Sigmoid colon (tissue), 7 donors: ENCODE results near the gene CNBP. TPM values are rescaled to one million over a fixed set of nuclear protein-coding genes. Genes with fewer than 3 reads are reported as not detected.

Source experiments
- DNase-seq: peaks from one replicate; pipeline ENCODE4 v3.0.0-alpha.2; 2019
- H3K27ac ChIP-seq, 4 donors: fragments of 200-600 bp; sonication (generic); one replicate each; pipeline ENCODE4 v1.5.1; 2016 to 2019; ENCODE audit warnings: mild to moderate bottlenecking in 1 of 4
- H3K27me3 ChIP-seq, 3 donors: fragments of 200-600 bp; sonication (generic); one replicate each; pipeline ENCODE4 v1.5.1; 2019; ENCODE audit warnings: mild to moderate bottlenecking in 1 of 3
- H3K36me3 ChIP-seq, 4 donors: fragments of 200-600 bp; sonication (generic); one replicate each; pipeline ENCODE4 v1.5.1; 2016 to 2019
- H3K4me1 ChIP-seq, 4 donors: fragments of 200-600 bp; sonication (generic); one replicate each; pipeline ENCODE4 v1.5.1; 2017 to 2019
- H3K4me3 ChIP-seq, 4 donors: fragments of 200-600 bp; sonication (generic); one replicate each; pipeline ENCODE4 v1.5.1; 2017 to 2019; ENCODE audit warnings: mild to moderate bottlenecking in 2 of 4, moderate library complexity in 1 of 4
- H3K9me3 ChIP-seq, 4 donors: fragments of 200-600 bp in 3 of 4; sonication (generic) in 3 of 4; one replicate each; pipeline versions ENCODE4 v1.5.1 to v1.6.1; 2013 to 2019
- CTCF ChIP-seq, 4 experiments: fragments of 450-650 bp in 3 of 4; fragments of 200-600 bp in 1 of 4; IDR thresholded peaks; one replicate each; pipeline ENCODE4 v1.5.1; 2016 to 2019; ENCODE audit warnings: antibody characterized with exemption in 4 of 4, mild to moderate bottlenecking in 3 of 4, moderate library complexity in 2 of 4
- EP300 ChIP-seq, 4 donors: sonication (generic); formaldehyde crosslinking; IDR thresholded peaks; one replicate each; pipeline ENCODE4 v1.6.1; 2017; ENCODE audit warnings: antibody characterized with exemption in 4 of 4
- POLR2A ChIP-seq, 2 donors: fragments of 450-650 bp; IDR thresholded peaks; one replicate each; pipeline ENCODE4 v1.6.1; 2016; ENCODE audit warnings: antibody characterized with exemption in 2 of 2, mild to moderate bottlenecking in 2 of 2, moderate library complexity in 2 of 2
- POLR2AphosphoS5 ChIP-seq, 4 donors: sonication (generic); formaldehyde crosslinking; IDR thresholded peaks; one replicate each; pipeline ENCODE4 v1.6.1; 2017; ENCODE audit warnings: antibody characterized with exemption in 4 of 4
- WGBS, 2 donors: extraction: QIAGEN DNeasy Blood & Tissue Kit; methylation state at CpG; one replicate each; pipeline ENCODE4 v1.1.7; 2013; 5-methylcytosine and 5-hydroxymethylcytosine counted together
- intact Hi-C: fragments of 100-400 bp; cut with DNase I; formaldehyde crosslinking; loops from one replicate; pipeline ENCODE4 v1.15.1; 2023
- polyA plus RNA-seq, 3 donors: library from polyadenylated mRNA; stranded (reverse); fragments of 200-250 nt; gene quantifications; one replicate each; pipeline ENCODE4 v1.2.3, GENCODE V29; 2013
- total RNA-seq, 4 donors: library from RNA; depleted of rRNA; stranded (reverse); fragments of >200 nt; gene quantifications; one replicate each; pipeline ENCODE4 v1.1.0, GENCODE V29; 2016
- donor health status: healthy with polysubstance abuse.
- donor health status: Bipolar disorder and iron deficiency.
- donor health status: healthy.

CNBP gene
- total RNA-seq (100 to 1,000 TPM; 398 to 687 (median 623) TPM), polyA plus RNA-seq (100 to 1,000 TPM; 251 to 392 (median 343) TPM)

- Histone ChIP-seq H3K27me3 (no peaks in the 10 kb centered on the region), H3K36me3 (peaks cover 0 to 5% (median 4%) of the 10 kb centered on the region in 4 donors), H3K27ac (peak within 1 kb of the TSS; percentile 99), H3K9me3 (no peaks in the 10 kb centered on the region), H3K4me3 (peak within 1 kb of the TSS; percentile 82 to 97 (median 92)), H3K4me1 (peaks cover 0 to 58% (median 46%) of the 10 kb centered on the region in 4 donors)
- DNase-seq = peak; percentile 96
- WGBS, 2 donors = 0% methylated on average over 83 of the region's 83 CpGs
- TF ChIP-seq EP300 (IDR thresholded peaks at IDR 0.05) = peak in 1 of 4 donors; percentile 9
- TF ChIP-seq CTCF (IDR thresholded peaks at IDR 0.05) = no peak
- TF ChIP-seq POLR2AphosphoS5 (IDR thresholded peaks at IDR 0.05) = peak; percentile 99 to 100 (median 100)
- peak; percentile 97 for TF ChIP-seq POLR2A (IDR thresholded peaks at IDR 0.05)
- intact Hi-C loops = loop anchor here (1.0 to 5.0 kb wide), 3 partner anchors 22 to 131 kb away; partner anchors contain the start of gene ISY1
These were observed at the start of gene CNBP for GRCh38 chr3:129183569-129184395. TSS of gene CNBP (minus strand) at chr3:129183896. CDS start at chr3:129171757, 12,139 bp downstream.

- intact Hi-C loops = no loop called here
- H3K27ac ChIP-seq = peak overlapping the region in 1 of 4 donors; percentile 14
- 76 to 78% methylated on average over 10 of the region's 10 CpGs for WGBS, 2 donors
- no peaks in the 10 kb centered on the region for H3K27me3 ChIP-seq
- TF ChIP-seq POLR2A (IDR thresholded peaks at IDR 0.05) = no peak
- TF ChIP-seq EP300 (IDR thresholded peaks at IDR 0.05) = no peak
- no peak for TF ChIP-seq CTCF (IDR thresholded peaks at IDR 0.05)
- no peak for TF ChIP-seq POLR2AphosphoS5 (IDR thresholded peaks at IDR 0.05)
- H3K9me3 ChIP-seq = no peaks in the 10 kb centered on the region
- no peak for DNase-seq
- peaks cover 0 to 23% (median 21%) of the 10 kb centered on the region in 4 donors for H3K4me1 ChIP-seq
- no peaks in the 10 kb centered on the region for H3K36me3 ChIP-seq
- no peak overlapping the region for H3K4me3 ChIP-seq
These were observed 47.8 kb upstream of the CNBP start for GRCh38 chr3:129231331-129232119.

GRCh38 chr3:129230311-129231019 lies 46.8 kb upstream of the CNBP start:
- DNase-seq = no peak

GRCh38 chr3:129228891-129229585 lies 45.3 kb upstream of the CNBP start:
- no peaks in the 10 kb centered on the region for H3K27me3 ChIP-seq
- 73 to 75% methylated on average over 11 of the region's 11 CpGs for WGBS, 2 donors
- no peaks in the 10 kb centered on the region for H3K9me3 ChIP-seq
- intact Hi-C loops = loop anchor here (5.0 kb wide), 1 partner anchor 47 kb away; the partner anchor contains the start of gene CNBP
- DNase-seq = no peak
- no peaks in the 10 kb centered on the region for H3K36me3 ChIP-seq
- no peak overlapping the region for H3K4me3 ChIP-seq
- H3K4me1 ChIP-seq = peaks cover 0 to 45% (median 43%) of the 10 kb centered on the region in 4 donors
- peak overlapping the region; percentile 7 to 92 (median 53) for H3K27ac ChIP-seq
- peak in 1 of 4 donors; percentile 17 for TF ChIP-seq POLR2AphosphoS5 (IDR thresholded peaks at IDR 0.05)
- TF ChIP-seq EP300 (IDR thresholded peaks at IDR 0.05) = no peak

More at GRCh38 chr3:129230311-129231019, 46.8 kb upstream of the CNBP start:
- intact Hi-C loops = no loop called here
- TF ChIP-seq POLR2AphosphoS5 (IDR thresholded peaks at IDR 0.05) (peak in 2 of 4 donors; percentile 30 to 53), POLR2A (IDR thresholded peaks at IDR 0.05) (no peak)
- H3K36me3 ChIP-seq = no peaks in the 10 kb centered on the region
- peak overlapping the region in 1 of 4 donors; percentile 47 for H3K27ac ChIP-seq
- H3K4me3 ChIP-seq = no peak overlapping the region
- H3K9me3 ChIP-seq = no peaks in the 10 kb centered on the region
- H3K4me1 ChIP-seq = peaks cover 0 to 33% (median 30%) of the 10 kb centered on the region in 4 donors
- WGBS, 2 donors = 52 to 55% methylated on average over 7 of the region's 7 CpGs
- H3K27me3 ChIP-seq = no peaks in the 10 kb centered on the region

- 79 to 83% methylated on average over 6 of the region's 6 CpGs for WGBS, 2 donors
- Histone ChIP-seq H3K9me3 (no peaks in the 10 kb centered on the region), H3K4me1 (peaks cover 0 to 45% (median 43%) of the 10 kb centered on the region in 4 donors), H3K27me3 (no peaks in the 10 kb centered on the region), H3K36me3 (no peaks in the 10 kb centered on the region), H3K4me3 (no peak overlapping the region), H3K27ac (peak overlapping the region; percentile 77 to 92 (median 80))
- intact Hi-C loops = loop anchor here (5.0 kb wide), 1 partner anchor 44 kb away; the partner anchor contains the start of gene CNBP
- TF ChIP-seq POLR2A (IDR thresholded peaks at IDR 0.05) (no peak), POLR2AphosphoS5 (IDR thresholded peaks at IDR 0.05) (peak in 3 of 4 donors; percentile 53 to 73 (median 60)), EP300 (IDR thresholded peaks at IDR 0.05) (peak in 1 of 4 donors; percentile 24)
- peak; percentile 97 for DNase-seq
These were observed 42.7 kb upstream of the CNBP start for GRCh38 chr3:129226374-129226773.
